Kidney glomerular epithelial cell (primary cell): ENCODE measurements around the gene RASAL1.
A peak's percentile ranks its signal among the peaks of the same experiment; 100 is the strongest.

ENCODE experiments used
- DNase-seq: peaks from one replicate; lab custom pipeline; 2025; lab: John Stamatoyannopoulos, UW

Gene RASAL1

GRCh38 chr12:113135178-113136127 lies at the start of gene RASAL1:
RASAL1 (minus strand) TSS chr12:113135761; CDS start chr12:113135462, 299 bp downstream.
- DNase-seq = peak; percentile 67

GRCh38 chr12:113184900-113185179 lies 49.3 kb upstream of the RASAL1 start:
- peak; percentile 88 for DNase-seq

- peak; percentile 88 for DNase-seq
Measured at GRCh38 chr12:113184098-113184899, 48.7 kb upstream of the RASAL1 start.

- no peak for DNase-seq
Measured at GRCh38 chr12:113183030-113183589, 47.5 kb upstream of the RASAL1 start.

GRCh38 chr12:113181975-113182374 lies 46.4 kb upstream of the RASAL1 start:
- no peak for DNase-seq

GRCh38 chr12:113180333-113180732 lies 44.8 kb upstream of the RASAL1 start:
- DNase-seq = no peak

- DNase-seq = no peak
Measured at GRCh38 chr12:113179023-113179422, 43.5 kb upstream of the RASAL1 start.

GRCh38 chr12:113174461-113175384 lies 39.2 kb upstream of the RASAL1 start:
- peak; percentile 37 for DNase-seq

- peak; percentile 41 for DNase-seq
Measured at GRCh38 chr12:113173081-113173698, 37.6 kb upstream of the RASAL1 start.

GRCh38 chr12:113172185-113172584 lies 36.6 kb upstream of the RASAL1 start:
- DNase-seq = no peak

GRCh38 chr12:113171543-113171942 lies 36.0 kb upstream of the RASAL1 start:
- no peak for DNase-seq

GRCh38 chr12:113170926-113171325 lies 35.4 kb upstream of the RASAL1 start:
- DNase-seq = no peak

- DNase-seq = no peak
Measured at GRCh38 chr12:113170457-113170856, 34.9 kb upstream of the RASAL1 start.

GRCh38 chr12:113169697-113170096 lies 34.1 kb upstream of the RASAL1 start:
- no peak for DNase-seq

GRCh38 chr12:113167868-113168267 lies 32.3 kb upstream of the RASAL1 start:
- DNase-seq = no peak

- no peak for DNase-seq
Measured at GRCh38 chr12:113165521-113166450, 30.2 kb upstream of the RASAL1 start.

- DNase-seq = no peak
Measured at GRCh38 chr12:113164014-113164413, 28.5 kb upstream of the RASAL1 start.

GRCh38 chr12:113163030-113163360 lies 27.4 kb upstream of the RASAL1 start:
- DNase-seq = no peak

GRCh38 chr12:113162102-113163029 lies 26.8 kb upstream of the RASAL1 start:
- DNase-seq = no peak
